ENCODE measurements around the gene MCM3AP.

DNA sequence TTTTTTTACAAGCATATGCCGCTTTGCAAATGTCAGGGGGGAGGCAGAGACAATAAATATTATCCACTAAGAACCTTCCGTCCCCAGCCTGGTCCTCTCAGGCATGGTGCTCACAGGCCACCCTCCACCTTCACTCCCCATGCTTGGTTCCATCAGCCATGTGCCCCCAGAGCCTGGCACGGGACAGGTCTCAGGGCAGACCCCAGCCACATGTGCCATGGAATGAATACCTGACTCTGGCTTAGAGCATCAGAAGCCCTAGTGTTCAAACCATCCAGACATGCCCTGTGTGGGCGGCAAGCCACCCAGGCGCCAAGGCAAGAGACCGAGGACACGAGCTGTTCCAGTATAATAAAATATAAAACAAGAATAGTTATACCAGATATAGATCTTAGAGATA, 62.2 kb downstream of the MCM3AP start:
- TF ChIP-seq, protein P1, sequence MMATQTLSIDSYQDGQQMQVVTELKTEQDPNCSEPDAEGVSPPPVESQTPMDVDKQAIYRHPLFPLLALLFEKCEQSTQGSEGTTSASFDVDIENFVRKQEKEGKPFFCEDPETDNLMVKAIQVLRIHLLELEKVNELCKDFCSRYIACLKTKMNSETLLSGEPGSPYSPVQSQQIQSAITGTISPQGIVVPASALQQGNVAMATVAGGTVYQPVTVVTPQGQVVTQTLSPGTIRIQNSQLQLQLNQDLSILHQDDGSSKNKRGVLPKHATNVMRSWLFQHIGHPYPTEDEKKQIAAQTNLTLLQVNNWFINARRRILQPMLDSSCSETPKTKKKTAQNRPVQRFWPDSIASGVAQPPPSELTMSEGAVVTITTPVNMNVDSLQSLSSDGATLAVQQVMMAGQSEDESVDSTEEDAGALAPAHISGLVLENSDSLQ (IDR thresholded peaks at IDR 0.05) = no peak
- TF ChIP-seq SUZ12 (IDR thresholded peaks at IDR 0.05) (no peak), HDGF (IDR thresholded peaks at IDR 0.05; ENCODE audit: borderline replicate concordance) (no peak), BHLHE40 (IDR thresholded peaks at IDR 0.05; ENCODE audit: borderline replicate concordance) (no peak), SP1 (IDR thresholded peaks at IDR 0.05) (no peak), TARDBP (IDR thresholded peaks at IDR 0.05) (no peak), LEF1 (IDR thresholded peaks at IDR 0.05; ENCODE audit: borderline replicate concordance) (no peak), CTBP1 (IDR thresholded peaks at IDR 0.05; ENCODE audit: borderline replicate concordance) (no peak), FOXK2 (IDR thresholded peaks at IDR 0.05) (no peak), NFRKB (IDR thresholded peaks at IDR 0.05) (no peak)
